ENCODE measurements around the gene THADA.

The THADA gene

GRCh38 chr2:43233218-43234212 is 362.3 kb downstream of the THADA start:
- no peak overlapping the region for H3K27ac ChIP-seq (ENCODE audit: low read depth, low read length)
- H3K9ac ChIP-seq (ENCODE audit: low read length) = no peak overlapping the region
- no peak for TF ChIP-seq CTCF (IDR thresholded peaks at IDR 0.05; ENCODE audit: insufficient read depth, low read length, poor library complexity, severe bottlenecking)
- no peak for TF ChIP-seq EZH2phosphoT487 (conservative IDR thresholded peaks at IDR 0.05; ENCODE audit: low read length)
- H3K4me2 ChIP-seq (ENCODE audit: low read depth, low read length, poor library complexity, severe bottlenecking) = no peak overlapping the region
- no peaks in the 10 kb centered on the region for H3K9me2 ChIP-seq (replicated peaks; ENCODE audit: insufficient read depth, low read length)
- no peaks in the 10 kb centered on the region for H4K20me1 ChIP-seq (ENCODE audit: low read depth, low read length)
- no peaks in the 10 kb centered on the region for H3K36me3 ChIP-seq (ENCODE audit: low read length)
- H3K4me3 ChIP-seq (ENCODE audit: insufficient read depth, low read length, poor library complexity, severe bottlenecking) = no peak overlapping the region
- H3K27me3 ChIP-seq (ENCODE audit: low read length) = no peaks in the 10 kb centered on the region
- peaks cover 23% of the 10 kb centered on the region for H3F3A ChIP-seq (ENCODE audit: insufficient read depth)
- H3K9me3 ChIP-seq (ENCODE audit: insufficient read depth, low read length) = no peaks in the 10 kb centered on the region
- no peaks in the 10 kb centered on the region for H3K79me2 ChIP-seq (ENCODE audit: insufficient read depth, low read length)
- H2AFZ ChIP-seq (ENCODE audit: low read depth, low read length, severe bottlenecking) = no peak overlapping the region

GRCh38 chr2:43230951-43231827 is 364.6 kb downstream of the THADA start:
- Histone ChIP-seq H3K4me2 (ENCODE audit: low read depth, low read length, poor library complexity, severe bottlenecking) (peak overlapping the region; percentile 24), H3K9me3 (ENCODE audit: insufficient read depth, low read length) (no peaks in the 10 kb centered on the region), H3K36me3 (ENCODE audit: low read length) (no peaks in the 10 kb centered on the region), H4K20me1 (ENCODE audit: low read depth, low read length) (no peaks in the 10 kb centered on the region), H3F3A (ENCODE audit: insufficient read depth) (peaks cover 33% of the 10 kb centered on the region), H3K9ac (ENCODE audit: low read length) (peak overlapping the region; percentile 4; the same call in 1 of the 2 replicates), H3K4me3 (ENCODE audit: insufficient read depth, low read length, poor library complexity, severe bottlenecking) (no peak overlapping the region), H2AFZ (ENCODE audit: low read depth, low read length, severe bottlenecking) (no peak overlapping the region), H3K27me3 (ENCODE audit: low read length) (no peaks in the 10 kb centered on the region), H3K79me2 (ENCODE audit: insufficient read depth, low read length) (peaks cover under 1% of the 10 kb centered on the region), H3K27ac (ENCODE audit: low read depth, low read length) (peak overlapping the region; percentile 64), H3K9me2 (replicated peaks; ENCODE audit: insufficient read depth, low read length) (no peaks in the 10 kb centered on the region)
- TF ChIP-seq EZH2phosphoT487 (conservative IDR thresholded peaks at IDR 0.05; ENCODE audit: low read length) (no peak), CTCF (IDR thresholded peaks at IDR 0.05; ENCODE audit: insufficient read depth, low read length, poor library complexity, severe bottlenecking) (no peak)

GRCh38 chr2:43230351-43230885 is 365.4 kb downstream of the THADA start:
- H3K9me2 ChIP-seq (replicated peaks; ENCODE audit: insufficient read depth, low read length) = no peaks in the 10 kb centered on the region
- no peaks in the 10 kb centered on the region for H3K9me3 ChIP-seq (ENCODE audit: insufficient read depth, low read length)
- H2AFZ ChIP-seq (ENCODE audit: low read depth, low read length, severe bottlenecking) = no peak overlapping the region
- no peaks in the 10 kb centered on the region for H3K27me3 ChIP-seq (ENCODE audit: low read length)
- H3K9ac ChIP-seq (ENCODE audit: low read length) = peak overlapping the region; percentile 4; the same call in 1 of the 2 replicates
- peak overlapping the region; percentile 24 for H3K4me2 ChIP-seq (ENCODE audit: low read depth, low read length, poor library complexity, severe bottlenecking)
- TF ChIP-seq CTCF (IDR thresholded peaks at IDR 0.05; ENCODE audit: insufficient read depth, low read length, poor library complexity, severe bottlenecking) (no peak), EZH2phosphoT487 (conservative IDR thresholded peaks at IDR 0.05; ENCODE audit: low read length) (no peak)
- H3K27ac ChIP-seq (ENCODE audit: low read depth, low read length) = peak overlapping the region; percentile 64
- no peak overlapping the region for H3K4me3 ChIP-seq (ENCODE audit: insufficient read depth, low read length, poor library complexity, severe bottlenecking)
- H3F3A ChIP-seq (ENCODE audit: insufficient read depth) = peaks cover 33% of the 10 kb centered on the region
- H3K36me3 ChIP-seq (ENCODE audit: low read length) = no peaks in the 10 kb centered on the region
- no peaks in the 10 kb centered on the region for H4K20me1 ChIP-seq (ENCODE audit: low read depth, low read length)
- peaks cover 8% of the 10 kb centered on the region for H3K79me2 ChIP-seq (ENCODE audit: insufficient read depth, low read length)
